Gastroesophageal sphincter (tissue), 4 donors: ENCODE measurements around the gene RASGEF1C. TPM values are rescaled to one million over a fixed set of nuclear protein-coding genes. Genes with fewer than 3 reads are reported as not detected.

ENCODE experiments used
- ATAC-seq: fragments of 150-250 bp; one replicate; pipeline ENCODE4 v1.9.1; 2016; ENCODE audit warnings: mild to moderate bottlenecking, moderate library complexity
- H3K27ac ChIP-seq, 4 donors: fragments of 200-600 bp; sonication (generic) in 3 of 4; 1 replicate in 3 of 4; 2 replicates in 1 of 4; pipeline ENCODE4 v1.5.1; 2016 to 2019
- H3K27me3 ChIP-seq: fragments of 200-600 bp; sonication (generic); one replicate; pipeline ENCODE4 v1.5.1; 2019
- H3K36me3 ChIP-seq, 2 donors: fragments of 200-600 bp; sonication (generic); one replicate each; pipeline ENCODE4 v1.5.1; 2019; ENCODE audit warnings: control low read depth in 1 of 2
- H3K4me1 ChIP-seq, 3 donors: fragments of 200-600 bp; sonication (generic); 1 replicate in 2 of 3; 2 replicates in 1 of 3; pipeline ENCODE4 v1.5.1; 2016 to 2019; ENCODE audit warnings: control low read depth in 2 of 3
- H3K4me3 ChIP-seq, 2 donors: fragments of 200-600 bp; sonication (generic); one replicate each; pipeline ENCODE4 v1.5.1; 2019; ENCODE audit warnings: mild to moderate bottlenecking in 1 of 2, moderate library complexity in 1 of 2
- H3K9me3 ChIP-seq, 3 donors: fragments of 200-600 bp; sonication (generic); one replicate each; pipeline ENCODE4 v1.5.1; 2017 to 2019; ENCODE audit warnings: control low read depth in 2 of 3
- CTCF ChIP-seq, 4 experiments: fragments of 200-600 bp in 2 of 4; fragments of 450-650 bp in 2 of 4; sonication (generic) in 1 of 4; IDR thresholded peaks; one replicate each; pipeline ENCODE4 v1.5.1; 2017 to 2019; ENCODE audit warnings: antibody characterized with exemption in 4 of 4, mild to moderate bottlenecking in 2 of 4, moderate library complexity in 2 of 4
- EP300 ChIP-seq: sonication (generic); formaldehyde crosslinking; IDR thresholded peaks from one replicate; pipeline ENCODE4 v1.6.1; 2017; ENCODE audit warnings: antibody characterized with exemption, mild to moderate bottlenecking
- POLR2A ChIP-seq, 2 donors: fragments of 450-650 bp; IDR thresholded peaks; one replicate each; pipeline ENCODE4 v1.6.1; 2017; ENCODE audit warnings: antibody characterized with exemption in 2 of 2, mild to moderate bottlenecking in 2 of 2, moderate library complexity in 1 of 2
- POLR2AphosphoS5 ChIP-seq: sonication (generic); formaldehyde crosslinking; IDR thresholded peaks from one replicate; pipeline ENCODE4 v1.6.1; 2017; ENCODE audit warnings: antibody characterized with exemption
- WGBS, 2 donors: methylation state at CpG; one replicate each; pipeline ENCODE4 v1.1.5; 2018; ENCODE audit warnings: low coverage in 1 of 2; 5-methylcytosine and 5-hydroxymethylcytosine counted together
- total RNA-seq, 4 donors: library from RNA; depleted of rRNA; stranded (reverse); fragments of >200 nt; gene quantifications; one replicate each; pipeline ENCODE4 v1.1.0, GENCODE V29; 2016

The RASGEF1C gene
- total RNA-seq, 4 donors from 2014 or later = 0.81 to 8.4 (median 2.0) TPM

- Histone ChIP-seq H3K27ac (peak overlapping the region in 1 of 4 donors; percentile 15), H3K4me3 (no peak overlapping the region), H3K27me3 (peaks cover 39% of the 10 kb centered on the region), H3K9me3 (no peaks in the 10 kb centered on the region), H3K36me3 (no peaks in the 10 kb centered on the region), H3K4me1 (no peaks in the 10 kb centered on the region)
- 67 to 100% methylated on average over 1 to 8 of the region's 14 CpGs for WGBS, 2 donors
- ATAC-seq = no peak
- TF ChIP-seq CTCF (IDR thresholded peaks at IDR 0.05) = no peak
- no peak for TF ChIP-seq EP300
- no peak for TF ChIP-seq POLR2AphosphoS5
- no peak for TF ChIP-seq POLR2A (IDR thresholded peaks at IDR 0.05)
Observed at GRCh38 chr5:180115326-180116076, 93.5 kb downstream of the RASGEF1C start.

GRCh38 chr5:180114304-180115003 is 94.6 kb downstream of the RASGEF1C start:
- Histone ChIP-seq H3K36me3 (no peaks in the 10 kb centered on the region), H3K9me3 (no peaks in the 10 kb centered on the region), H3K27ac (no peak overlapping the region), H3K27me3 (peaks cover 28% of the 10 kb centered on the region), H3K4me3 (no peak overlapping the region), H3K4me1 (no peaks in the 10 kb centered on the region)
- TF ChIP-seq CTCF (IDR thresholded peaks at IDR 0.05) = no peak
- TF ChIP-seq EP300 = no peak
- TF ChIP-seq POLR2AphosphoS5 = no peak
- TF ChIP-seq POLR2A (IDR thresholded peaks at IDR 0.05) = no peak
- ATAC-seq = no peak
- 84 to 96% methylated on average over 5 to 8 of the region's 23 CpGs for WGBS, 2 donors

- TF ChIP-seq CTCF (IDR thresholded peaks at IDR 0.05) (no peak), POLR2AphosphoS5 (no peak), EP300 (no peak), POLR2A (IDR thresholded peaks at IDR 0.05) (no peak)
- no peak overlapping the region for H3K4me3 ChIP-seq
- H3K36me3 ChIP-seq = no peaks in the 10 kb centered on the region
- ATAC-seq = no peak
- H3K4me1 ChIP-seq = no peaks in the 10 kb centered on the region
- peaks cover 24% of the 10 kb centered on the region for H3K27me3 ChIP-seq
- 88 to 90% methylated on average over 12 to 15 of the region's 23 CpGs for WGBS, 2 donors
- no peak overlapping the region for H3K27ac ChIP-seq
- H3K9me3 ChIP-seq = no peaks in the 10 kb centered on the region
Observed at GRCh38 chr5:180113660-180114303, 95.2 kb downstream of the RASGEF1C start.

GRCh38 chr5:180112181-180112861 is 96.7 kb downstream of the RASGEF1C start:
- Histone ChIP-seq H3K27me3 (peaks cover 16% of the 10 kb centered on the region), H3K27ac (no peak overlapping the region), H3K4me1 (no peaks in the 10 kb centered on the region), H3K9me3 (peaks cover 0 to 11% (median 0%) of the 10 kb centered on the region in 3 donors), H3K4me3 (no peak overlapping the region), H3K36me3 (no peaks in the 10 kb centered on the region)
- TF ChIP-seq POLR2A (IDR thresholded peaks at IDR 0.05) (no peak), CTCF (IDR thresholded peaks at IDR 0.05) (no peak), EP300 (no peak), POLR2AphosphoS5 (no peak)
- no peak for ATAC-seq
- 75% methylated on average over 5 of the region's 15 CpGs; no CpG with 5 or more reads in 1 of the 2 donors for WGBS, 2 donors
